Mesenchymal stem cell (in vitro differentiated cells and primary cell): ENCODE results near the gene CH25H.
A peak's percentile ranks its signal among the peaks of the same experiment; 100 is the strongest.

ENCODE experiments used
- DNase-seq: peaks from one replicate; pipeline ENCODE4 v3.0.0-alpha.2; 2013
- H2AFZ ChIP-seq: one replicate; pipeline ENCODE4 v1.6.1; 2013; ENCODE audit warnings: low read depth, mild to moderate bottlenecking, control low read depth, inconsistent platforms, low read length, moderate library complexity
- H2AK5ac ChIP-seq: 2 replicates; pipeline ENCODE4 v1.6.1; 2013; ENCODE audit warnings: low read length, moderate library complexity, mild to moderate bottlenecking, inconsistent platforms; ENCODE audit not compliant: severe bottlenecking
- H2BK120ac ChIP-seq: one replicate; pipeline ENCODE4 v1.6.1; 2013; ENCODE audit warnings: low read depth, mild to moderate bottlenecking, inconsistent platforms, low read length, moderate library complexity
- H2BK12ac ChIP-seq, 2 experiments: one replicate each; pipeline ENCODE4 v1.6.1; 2013; ENCODE audit warnings: inconsistent platforms in 2 of 2, low read length in 2 of 2, mild to moderate bottlenecking in 2 of 2, moderate library complexity in 2 of 2, control low read depth in 1 of 2
- H2BK15ac ChIP-seq: one replicate; pipeline ENCODE4 v1.6.1; 2013; ENCODE audit warnings: mild to moderate bottlenecking, low read depth, inconsistent platforms; ENCODE audit not compliant: poor library complexity, severe bottlenecking
- H2BK5ac ChIP-seq: 2 replicates; pipeline ENCODE4 v1.6.1; 2013; ENCODE audit warnings: low read depth, mild to moderate bottlenecking, low read length, control low read depth, inconsistent platforms; ENCODE audit not compliant: poor library complexity, severe bottlenecking
- H3K14ac ChIP-seq, 2 experiments: one replicate each; pipeline ENCODE4 v1.6.1; 2013; ENCODE audit warnings: inconsistent platforms in 2 of 2, low read length in 2 of 2, control low read depth in 1 of 2, mild to moderate bottlenecking in 1 of 2, moderate library complexity in 1 of 2
- H3K18ac ChIP-seq, 2 experiments: one replicate each; pipeline ENCODE4 v1.6.1; 2013; ENCODE audit warnings: inconsistent platforms in 2 of 2, low read length in 2 of 2, control low read depth in 1 of 2, low read depth in 1 of 2, mild to moderate bottlenecking in 1 of 2
- H3K23ac ChIP-seq, 2 experiments: one replicate each; pipeline ENCODE4 v1.6.1; 2013; ENCODE audit warnings: inconsistent platforms in 2 of 2, low read length in 2 of 2, mild to moderate bottlenecking in 2 of 2, moderate library complexity in 2 of 2, control low read depth in 1 of 2
- H3K27ac ChIP-seq: 2 replicates; pipeline ENCODE4 v1.5.1; 2013; ENCODE audit warnings: mild to moderate bottlenecking, moderate library complexity, low read length, control low read depth, inconsistent platforms; ENCODE audit not compliant: poor library complexity, severe bottlenecking
- H3K27me3 ChIP-seq, 2 experiments: 2 replicates each; pipeline versions ENCODE4 v1.6.1 to v1.7.0; 2013; ENCODE audit warnings: low read length in 2 of 2, mild to moderate bottlenecking in 2 of 2, moderate library complexity in 2 of 2, control low read depth in 1 of 2, inconsistent platforms in 1 of 2; ENCODE audit not compliant: control insufficient read depth in 1 of 2, insufficient read depth in 1 of 2
- H3K36me3 ChIP-seq, 2 experiments: 2 replicates each; pipeline versions ENCODE4 v1.6.1 to v1.7.0; 2013; ENCODE audit warnings: low read length in 2 of 2, control low read depth in 1 of 2, inconsistent platforms in 1 of 2, low read depth in 1 of 2, mild to moderate bottlenecking in 1 of 2; ENCODE audit not compliant: insufficient read depth in 2 of 2, control insufficient read depth in 1 of 2
- H3K4ac ChIP-seq, 2 experiments: one replicate each; pipeline ENCODE4 v1.6.1; 2013; ENCODE audit warnings: inconsistent platforms in 2 of 2, low read length in 2 of 2, mild to moderate bottlenecking in 2 of 2, moderate library complexity in 2 of 2, control low read depth in 1 of 2, low read depth in 1 of 2
- H3K4me1 ChIP-seq: 2 replicates; pipeline ENCODE4 v1.6.1; 2013; ENCODE audit warnings: low read depth, low read length, control low read depth; ENCODE audit not compliant: control insufficient read depth, insufficient read depth
- H3K4me2 ChIP-seq: 2 replicates; pipeline ENCODE4 v1.6.1; 2013; ENCODE audit warnings: low read length, mild to moderate bottlenecking, inconsistent platforms; ENCODE audit not compliant: poor library complexity, severe bottlenecking
- H3K4me3 ChIP-seq, 2 experiments: 2 replicates each; pipeline versions ENCODE4 v1.5.1 to v1.7.0; 2013; ENCODE audit warnings: low read length in 2 of 2, mild to moderate bottlenecking in 2 of 2, control low read depth in 1 of 2, low read depth in 1 of 2; ENCODE audit not compliant: insufficient read depth in 1 of 2
- H3K79me1 ChIP-seq: replicated peaks from 2 replicates; pipeline ENCODE4 v1.6.1; 2013; ENCODE audit warnings: mild to moderate bottlenecking, control low read depth, low read length, inconsistent platforms; ENCODE audit not compliant: poor library complexity, severe bottlenecking
- H3K9ac ChIP-seq: 2 replicates; pipeline ENCODE4 v1.7.0; 2013; ENCODE audit warnings: mild to moderate bottlenecking, low read length, moderate library complexity
- H3K9me3 ChIP-seq: 2 replicates; pipeline ENCODE4 v1.7.0; 2013; ENCODE audit warnings: mild to moderate bottlenecking, low read length; ENCODE audit not compliant: control insufficient read depth
- H4K8ac ChIP-seq: one replicate; pipeline ENCODE4 v1.6.1; 2013; ENCODE audit warnings: inconsistent platforms, mild to moderate bottlenecking, low read length, moderate library complexity
- H4K91ac ChIP-seq: one replicate; pipeline ENCODE4 v1.6.1; 2013; ENCODE audit warnings: mild to moderate bottlenecking, low read length, inconsistent platforms
- WGBS: methylation state at CpG from one replicate; pipeline ENCODE4 v1.1.7; 2013; ENCODE audit warnings: mixed read lengths; 5-methylcytosine and 5-hydroxymethylcytosine counted together

Gene CH25H

DNA sequence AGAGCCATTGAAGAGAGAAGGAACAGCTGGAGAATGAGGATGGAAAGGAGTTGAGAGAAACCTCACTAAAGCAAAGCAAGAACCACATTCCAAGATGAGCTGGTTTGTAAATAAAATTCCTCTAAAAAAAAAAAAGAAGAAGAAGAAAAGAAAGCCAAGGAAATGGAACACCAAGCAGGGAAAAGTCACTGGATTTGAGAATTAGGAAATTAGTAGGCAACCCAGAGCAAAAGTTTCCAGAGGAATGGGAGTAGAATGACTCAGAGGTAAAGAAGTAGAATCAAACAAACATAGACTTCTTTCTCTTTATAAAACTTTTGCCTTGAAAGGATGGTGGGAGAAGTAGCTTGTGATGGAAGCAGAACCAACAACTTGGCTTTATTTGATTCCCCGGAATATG lies 3.9 kb downstream of the CH25H start:
- H3K14ac ChIP-seq = no peak overlapping the region
- no peaks in the 10 kb centered on the region for H3K36me3 ChIP-seq
- no peak overlapping the region for H2BK15ac ChIP-seq
- no peak overlapping the region for H3K18ac ChIP-seq
- no peak overlapping the region for H3K4me2 ChIP-seq
- H3K79me1 ChIP-seq = no peaks in the 10 kb centered on the region
- no peak overlapping the region for H3K9ac ChIP-seq
- no peak overlapping the region for H2BK120ac ChIP-seq
- no peak overlapping the region for H3K4me3 ChIP-seq
- no peak overlapping the region for H3K27ac ChIP-seq
- peaks cover 15% of the 10 kb centered on the region for H3K4me1 ChIP-seq
- no peaks in the 10 kb centered on the region for H3K9me3 ChIP-seq
- peak; percentile 21 for DNase-seq
- no peak overlapping the region for H2AK5ac ChIP-seq
- 96% methylated on average over 1 of the region's 1 CpG for WGBS
- no peak overlapping the region for H3K23ac ChIP-seq
- H2AFZ ChIP-seq = no peak overlapping the region
- no peak overlapping the region for H2BK12ac ChIP-seq
- H4K8ac ChIP-seq = no peak overlapping the region
- no peak overlapping the region for H4K91ac ChIP-seq
- peaks cover 4 to 40% of the 10 kb centered on the region in 2 experiments for H3K27me3 ChIP-seq
- H3K4ac ChIP-seq = no peak overlapping the region
- no peak overlapping the region for H2BK5ac ChIP-seq

DNA sequence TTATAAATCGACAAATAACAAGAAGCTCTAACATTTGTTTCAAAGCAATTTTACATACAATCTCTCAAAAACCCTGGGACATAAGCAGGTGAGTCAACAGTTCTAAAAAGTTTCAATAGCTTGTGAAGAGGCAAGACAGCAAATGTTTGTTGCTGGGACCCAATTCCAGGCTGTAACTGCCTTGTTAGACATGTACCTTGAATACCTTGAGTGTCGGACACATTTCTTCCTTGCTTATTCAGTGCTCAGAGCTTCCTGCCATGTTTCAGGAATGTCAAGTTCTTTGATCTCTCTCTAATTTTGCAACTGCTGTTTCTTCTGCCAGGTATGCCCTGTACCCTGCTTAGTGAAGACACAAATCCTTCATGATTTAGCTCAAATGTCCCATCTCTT lies 5.1 kb downstream of the CH25H start:
- Histone ChIP-seq H3K23ac (no peak overlapping the region), H3K4me1 (peaks cover 8% of the 10 kb centered on the region), H3K14ac (no peak overlapping the region), H2AFZ (no peak overlapping the region), H2AK5ac (no peak overlapping the region), H3K9ac (no peak overlapping the region), H3K4me2 (no peak overlapping the region), H3K4me3 (no peak overlapping the region), H3K18ac (no peak overlapping the region), H2BK5ac (no peak overlapping the region), H3K36me3 (no peaks in the 10 kb centered on the region), H3K9me3 (no peaks in the 10 kb centered on the region), H3K27ac (no peak overlapping the region), H2BK120ac (no peak overlapping the region), H2BK15ac (no peak overlapping the region), H3K79me1 (no peaks in the 10 kb centered on the region), H4K8ac (no peak overlapping the region), H3K27me3 (peaks cover 4 to 34% of the 10 kb centered on the region in 2 experiments), H2BK12ac (no peak overlapping the region), H3K4ac (no peak overlapping the region), H4K91ac (no peak overlapping the region)
- no peak for DNase-seq
- 96% methylated on average over 2 of the region's 2 CpGs for WGBS

DNA sequence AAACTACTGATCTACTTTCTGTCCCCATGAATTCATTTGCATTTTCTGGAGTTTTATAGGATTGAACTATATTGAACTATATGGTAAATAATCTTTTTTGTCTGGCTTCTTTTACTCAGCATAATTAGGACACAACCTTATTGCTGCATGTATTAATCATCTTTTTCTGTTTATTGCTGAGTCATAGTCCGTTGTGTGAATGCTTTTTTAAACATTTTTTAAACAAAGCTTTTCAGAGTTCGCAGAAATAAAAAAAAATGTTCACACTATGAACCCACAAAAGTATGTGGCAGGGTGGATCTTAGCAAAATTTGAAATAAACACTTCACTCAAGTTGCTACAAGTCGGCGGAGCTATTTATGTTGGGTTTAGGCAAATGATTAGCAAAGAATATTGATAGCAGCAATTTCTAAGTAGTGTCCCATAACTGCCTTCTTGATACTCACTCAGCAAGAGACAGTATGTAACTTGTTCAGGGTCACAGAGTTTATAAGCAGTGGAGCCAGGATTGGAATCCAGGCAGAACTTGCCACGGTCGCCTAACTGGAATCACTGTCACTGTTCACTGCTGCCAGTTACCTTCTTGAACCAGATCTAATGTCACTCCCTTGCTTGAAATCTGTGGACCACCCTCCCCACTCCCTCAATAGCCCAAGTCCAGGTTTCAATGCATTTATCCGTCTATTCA lies 5.6 kb downstream of the CH25H start:
- Histone ChIP-seq H3K27ac (no peak overlapping the region), H3K4me1 (peaks cover 3% of the 10 kb centered on the region), H2BK5ac (no peak overlapping the region), H2AFZ (no peak overlapping the region), H3K9me3 (no peaks in the 10 kb centered on the region), H3K4me2 (no peak overlapping the region), H2AK5ac (no peak overlapping the region), H3K36me3 (no peaks in the 10 kb centered on the region), H3K27me3 (peaks cover 3 to 28% of the 10 kb centered on the region in 2 experiments), H2BK15ac (no peak overlapping the region), H3K4me3 (no peak overlapping the region), H3K79me1 (no peaks in the 10 kb centered on the region), H4K91ac (no peak overlapping the region), H3K4ac (no peak overlapping the region), H3K9ac (no peak overlapping the region), H2BK12ac (no peak overlapping the region), H3K18ac (no peak overlapping the region), H2BK120ac (no peak overlapping the region), H4K8ac (no peak overlapping the region), H3K23ac (no peak overlapping the region), H3K14ac (no peak overlapping the region)
- WGBS = 92% methylated on average over 3 of the region's 7 CpGs
- no peak for DNase-seq

DNA sequence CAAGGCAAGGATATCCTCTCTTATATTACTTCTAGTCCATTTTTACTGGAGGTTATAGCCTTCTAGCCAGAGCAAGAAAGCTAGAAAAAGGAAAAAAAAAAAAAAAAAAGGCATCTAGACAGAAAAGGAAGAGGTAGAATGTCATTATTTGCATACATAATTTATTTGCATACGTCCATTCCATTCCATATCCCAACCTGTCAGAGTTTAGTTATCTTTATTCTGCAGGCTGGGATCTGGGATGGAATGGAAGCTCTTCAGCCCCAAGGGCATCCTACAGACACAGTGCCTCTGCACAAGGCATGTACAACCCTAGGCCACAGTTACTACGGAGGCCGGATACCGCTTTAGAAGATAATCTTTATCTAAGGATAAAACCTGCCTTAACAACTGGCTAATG lies 9.6 kb downstream of the CH25H start:
- Histone ChIP-seq H4K91ac (no peak overlapping the region), H3K18ac (no peak overlapping the region), H3K4ac (no peak overlapping the region), H3K27ac (no peak overlapping the region), H3K9me3 (no peaks in the 10 kb centered on the region), H3K36me3 (no peaks in the 10 kb centered on the region), H4K8ac (no peak overlapping the region), H3K4me2 (no peak overlapping the region), H3K9ac (no peak overlapping the region), H3K27me3 (no peaks in the 10 kb centered on the region), H2BK5ac (no peak overlapping the region), H2AK5ac (no peak overlapping the region), H3K79me1 (no peaks in the 10 kb centered on the region), H3K4me1 (no peaks in the 10 kb centered on the region), H2BK12ac (no peak overlapping the region), H3K4me3 (no peak overlapping the region), H3K14ac (no peak overlapping the region), H2BK15ac (no peak overlapping the region), H2BK120ac (no peak overlapping the region), H2AFZ (no peak overlapping the region), H3K23ac (no peak overlapping the region)
- WGBS = 83% methylated on average over 1 of the region's 4 CpGs
- DNase-seq = no peak
